HG02943 (cell line): ENCODE results near the gene SIK1.
"Not testable (repeated sequence)": the region's sequence is repeated elsewhere in the genome, so short reads cannot be mapped to it uniquely, and the experiment has no call there.

Experiments used
- ATAC-seq: cut with Tn5 transposase; IDR thresholded peaks from one replicate; pipeline ENCODE4 v1.9.1; 2021; ENCODE audit warnings: mild to moderate bottlenecking, low read depth, moderate library complexity; ENCODE audit not compliant: unreplicated experiment

SIK1 gene

GRCh38 chr21:43426404-43427241 is at the start of gene SIK1:
Gene SIK1, minus strand, starts transcription at chr21:43427131. Its CDS starts 953 bp downstream, at chr21:43426178.
- ATAC-seq: peak; percentile 35

GRCh38 chr21:43471597-43472242 is 44.8 kb upstream of the SIK1 start:
- not testable (repeated sequence) for ATAC-seq

GRCh38 chr21:43469719-43470458 is 43.0 kb upstream of the SIK1 start:
- not testable (repeated sequence) for ATAC-seq

GRCh38 chr21:43467785-43468184 is 40.9 kb upstream of the SIK1 start:
- no peak for ATAC-seq

- not testable (repeated sequence) for ATAC-seq
These were observed 38.2 kb upstream of the SIK1 start for GRCh38 chr21:43465159-43465558.

- not testable (repeated sequence) for ATAC-seq
These were observed 36.7 kb upstream of the SIK1 start for GRCh38 chr21:43463498-43464261.

GRCh38 chr21:43462932-43463331 is 36.0 kb upstream of the SIK1 start:
- ATAC-seq: not testable (repeated sequence)

GRCh38 chr21:43460475-43460874 is 33.5 kb upstream of the SIK1 start:
- not testable (repeated sequence) for ATAC-seq

- ATAC-seq: not testable (repeated sequence)
These were observed 32.1 kb upstream of the SIK1 start for GRCh38 chr21:43458995-43459394.

- not testable (repeated sequence) for ATAC-seq
These were observed 29.8 kb upstream of the SIK1 start for GRCh38 chr21:43456616-43457314.

- ATAC-seq: not testable (repeated sequence)
These were observed 28.8 kb upstream of the SIK1 start for GRCh38 chr21:43455717-43456116.

- ATAC-seq: not testable (repeated sequence)
These were observed 27.2 kb upstream of the SIK1 start for GRCh38 chr21:43454176-43454575.

GRCh38 chr21:43451850-43452249 is 24.9 kb upstream of the SIK1 start:
- not testable (repeated sequence) for ATAC-seq

GRCh38 chr21:43450287-43450686 is 23.4 kb upstream of the SIK1 start:
- not testable (repeated sequence) for ATAC-seq

- not testable (repeated sequence) for ATAC-seq
These were observed 20.5 kb upstream of the SIK1 start for GRCh38 chr21:43447353-43447977.

GRCh38 chr21:43446277-43446932 is 19.5 kb upstream of the SIK1 start:
- ATAC-seq: not testable (repeated sequence)

- not testable (repeated sequence) for ATAC-seq
These were observed 17.6 kb upstream of the SIK1 start for GRCh38 chr21:43444524-43444923.

GRCh38 chr21:43442571-43442970 is 15.6 kb upstream of the SIK1 start:
- not testable (repeated sequence) for ATAC-seq
